H1 (cell line): ENCODE data around the gene DLG5. TPM values are rescaled to one million over a fixed set of nuclear protein-coding genes. Genes with fewer than 3 reads are reported as not detected.

Experiments
- CTCF ChIA-PET: fragments of 300-600 bp; sonication (Branson Sonifier 250); formaldehyde crosslinking; loops from one replicate; lab custom pipeline; 2021; ENCODE audit not compliant: partially characterized antibody; lab: Charles Lee
- POLR2A ChIA-PET: fragments of 300-600 bp; sonication (Branson Sonifier 250); formaldehyde crosslinking; loops from one replicate; lab custom pipeline; 2021; ENCODE audit warnings: inconsistent platforms; ENCODE audit not compliant: partially characterized antibody; lab: Charles Lee
- DNase-seq, 2 experiments: peaks; one replicate each; pipeline versions ENCODE4 v3.0.0 to v3.0.0-alpha.2; 2010 to 2022; ENCODE audit warnings: low spot score in 2 of 2, low read depth in 1 of 2, mixed read lengths in 1 of 2
- FAIRE-seq: peaks from 2 replicates; lab custom pipeline; 2011; peaks lifted over from hg19 to GRCh38; lab: Jason Lieb, UNC
- H2AFZ ChIP-seq: 2 replicates; pipeline ENCODE4 v1.8.1; 2012; ENCODE audit warnings: low read length, inconsistent platforms
- H2AK5ac ChIP-seq: 2 replicates; pipeline ENCODE4 v1.6.1; 2013; ENCODE audit warnings: low read depth, low read length
- H2BK120ac ChIP-seq: replicated peaks from 2 replicates; pipeline ENCODE3; 2013; ENCODE audit warnings: low read depth, low read length, inconsistent platforms
- H2BK12ac ChIP-seq: 2 replicates; pipeline ENCODE4 v1.6.1; 2013; ENCODE audit warnings: low read depth, low read length
- H2BK15ac ChIP-seq: 2 replicates; pipeline ENCODE4 v1.6.1; 2013; ENCODE audit warnings: low read length
- H2BK20ac ChIP-seq: 2 replicates; pipeline ENCODE4 v1.6.1; 2013; ENCODE audit warnings: low read length
- H2BK5ac ChIP-seq: 2 replicates; pipeline ENCODE4 v1.6.1; 2013; ENCODE audit warnings: low read depth, low read length
- H3K14ac ChIP-seq: 2 replicates; pipeline ENCODE4 v1.6.1; 2013; ENCODE audit warnings: inconsistent platforms; ENCODE audit not compliant: insufficient read length
- H3K18ac ChIP-seq: 2 replicates; pipeline ENCODE4 v1.6.1; 2013; ENCODE audit warnings: low read length; ENCODE audit errors: extremely low read depth
- H3K23ac ChIP-seq: 2 replicates; pipeline ENCODE4 v1.6.1; 2013; ENCODE audit warnings: inconsistent platforms; ENCODE audit not compliant: insufficient read length
- H3K23me2 ChIP-seq: 2 replicates; pipeline ENCODE4 v1.6.1; 2013; ENCODE audit warnings: low read depth, low read length
- H3K27ac ChIP-seq: 2 replicates; pipeline ENCODE4 v1.6.1; 2011; ENCODE audit warnings: low read depth, low read length, inconsistent platforms
- H3K27me3 ChIP-seq, 4 experiments: replicated peaks in 1 of 4; 1 replicate in 1 of 4; 2 replicates in 3 of 4; pipeline versions ENCODE4 v1.6.1 to v1.8.1; 2011 to 2013; ENCODE audit warnings: low read length in 3 of 4, mild to moderate bottlenecking in 3 of 4, inconsistent platforms in 2 of 4, mixed read lengths in 2 of 4, moderate library complexity in 1 of 4; ENCODE audit not compliant: control insufficient read depth in 3 of 4, insufficient read depth in 3 of 4; ENCODE audit errors: extremely low read depth in 1 of 4
- H3K36me3 ChIP-seq, 4 experiments: 2 replicates each; pipeline versions ENCODE4 v1.6.1 to v1.8.1; 2011 to 2013; ENCODE audit warnings: mild to moderate bottlenecking in 4 of 4, low read length in 3 of 4, moderate library complexity in 2 of 4, control low read depth in 1 of 4, inconsistent platforms in 1 of 4; ENCODE audit not compliant: insufficient read depth in 4 of 4, control insufficient read depth in 2 of 4
- H3K4ac ChIP-seq: replicated peaks from 2 replicates; pipeline ENCODE3; 2013; ENCODE audit warnings: low read length, low read depth, mixed read lengths, inconsistent platforms; ENCODE audit not compliant: insufficient read length
- H3K4me1 ChIP-seq, 4 experiments: replicated peaks in 1 of 4; 1 replicate in 1 of 4; 2 replicates in 3 of 4; pipeline versions ENCODE4 v1.6.1 to v1.8.1; 2011 to 2013; ENCODE audit warnings: low read length in 3 of 4, inconsistent platforms in 2 of 4, mixed read lengths in 1 of 4; ENCODE audit not compliant: insufficient read depth in 4 of 4, control insufficient read depth in 3 of 4
- H3K4me2 ChIP-seq, 2 experiments: 2 replicates each; pipeline versions ENCODE4 v1.6.1 to v1.8.1; 2011 to 2013; ENCODE audit warnings: low read depth in 2 of 2, low read length in 2 of 2, control low read depth in 1 of 2, inconsistent platforms in 1 of 2, mild to moderate bottlenecking in 1 of 2; ENCODE audit not compliant: insufficient read depth in 1 of 2
- H3K4me3 ChIP-seq, 4 experiments: fragments of 200-600, 300-600 bp in 1 of 4; sonication (generic), shearing (Covaris generic), sonication (Bioruptor Twin) in 1 of 4; 2 replicates each; pipeline versions ENCODE4 v1.5.1 to v1.8.1; 2011 to 2016; ENCODE audit warnings: low read length in 4 of 4, low read depth in 3 of 4, control low read depth in 2 of 4, inconsistent platforms in 2 of 4, mild to moderate bottlenecking in 2 of 4, mixed read lengths in 1 of 4, moderate library complexity in 1 of 4; ENCODE audit not compliant: insufficient read depth in 2 of 4; ENCODE audit errors: extremely low read depth in 1 of 4
- H3K56ac ChIP-seq: replicated peaks from 2 replicates; pipeline ENCODE3; 2013; ENCODE audit warnings: low read depth, mild to moderate bottlenecking, mixed read lengths, low read length, inconsistent platforms; ENCODE audit not compliant: insufficient read length
- H3K79me1 ChIP-seq: 2 replicates; pipeline ENCODE4 v1.6.1; 2013; ENCODE audit warnings: low read depth, low read length, control low read depth
- H3K79me2 ChIP-seq, 2 experiments: 2 replicates each; pipeline versions ENCODE4 v1.6.1 to v1.8.1; 2012 to 2013; ENCODE audit warnings: low read length in 2 of 2, mild to moderate bottlenecking in 2 of 2, inconsistent platforms in 1 of 2; ENCODE audit not compliant: insufficient read depth in 2 of 2, control insufficient read depth in 1 of 2
- H3K9ac ChIP-seq, 4 experiments: replicated peaks in 1 of 4; 1 replicate in 1 of 4; 2 replicates in 3 of 4; pipeline versions ENCODE4 v1.6.1 to v1.8.1; 2011 to 2013; ENCODE audit warnings: low read depth in 3 of 4, low read length in 3 of 4, control low read depth in 2 of 4, mild to moderate bottlenecking in 2 of 4, moderate library complexity in 2 of 4, inconsistent platforms in 1 of 4; ENCODE audit errors: extremely low read depth in 1 of 4
- H3K9me3 ChIP-seq, 2 experiments: 2 replicates each; pipeline versions ENCODE4 v1.6.1 to v1.8.1; 2012 to 2013; ENCODE audit warnings: mild to moderate bottlenecking in 2 of 2, moderate library complexity in 2 of 2, control low read depth in 1 of 2, inconsistent platforms in 1 of 2, low read depth in 1 of 2, low read length in 1 of 2, mixed read lengths in 1 of 2; ENCODE audit not compliant: insufficient read depth in 2 of 2
- H4K20me1 ChIP-seq, 2 experiments: replicated peaks in 1 of 2; 2 replicates each; pipeline versions ENCODE3 to v1.8.1; 2011 to 2013; ENCODE audit warnings: inconsistent platforms in 2 of 2, low read length in 2 of 2, mild to moderate bottlenecking in 1 of 2; ENCODE audit not compliant: insufficient read depth in 2 of 2, control insufficient read depth in 1 of 2
- H4K5ac ChIP-seq: 2 replicates; pipeline ENCODE4 v1.6.1; 2013; ENCODE audit warnings: low read length, low read depth, mixed read lengths, inconsistent platforms; ENCODE audit not compliant: insufficient read length
- H4K8ac ChIP-seq: 2 replicates; pipeline ENCODE4 v1.8.0; 2013; ENCODE audit warnings: mild to moderate bottlenecking, moderate library complexity, low read length, inconsistent platforms; ENCODE audit not compliant: insufficient read depth; ENCODE audit errors: extremely low read depth
- H4K91ac ChIP-seq: replicated peaks from 2 replicates; pipeline ENCODE3; 2013; ENCODE audit warnings: low read length, mixed read lengths, inconsistent platforms; ENCODE audit not compliant: insufficient read length
- BCL11A ChIP-seq, 2 experiments: IDR thresholded peaks; one replicate each; pipeline ENCODE4 v1.6.1; 2011; ENCODE audit warnings: low read depth in 2 of 2, low read length in 2 of 2, mild to moderate bottlenecking in 2 of 2
- RXRA ChIP-seq: IDR thresholded peaks from 2 replicates; pipeline ENCODE4 v1.6.1; 2011; ENCODE audit warnings: low read depth, mild to moderate bottlenecking, low read length, moderate library complexity; ENCODE audit not compliant: insufficient read depth
- WGBS, 2 experiments: shearing (Covaris generic) in 1 of 2; methylation state at CpG; one replicate each; pipeline versions ENCODE4 v1.1.6 to v1.1.7; 2013 to 2015; ENCODE audit warnings: low lambda C conversion rate in 2 of 2, mixed read lengths in 2 of 2, inconsistent platforms in 1 of 2, low coverage in 1 of 2, missing lambda C conversion rate in 1 of 2; ENCODE audit not compliant: insufficient replicate concordance in 2 of 2, insufficient coverage in 1 of 2, insufficient read length in 1 of 2; ENCODE audit errors: extremely low coverage in 1 of 2, missing lambda C conversion rate in 1 of 2; 5-methylcytosine and 5-hydroxymethylcytosine counted together
- polyA plus RNA-seq, 7 experiments: library from polyadenylated mRNA; depleted of rRNA in 3 of 7; stranded (reverse) in 5 of 7; unstranded in 2 of 7; fragments of >200 nt in 5 of 7; fragments of 200-250 nt in 2 of 7; gene quantifications; 1 replicate in 5 of 7; 2 replicates in 1 of 7; 4 replicates in 1 of 7; pipeline versions ENCODE4 v1.2.1 to v1.2.3, GENCODE V29; 2011 to 2013; ENCODE audit warnings: missing spikeins in 2 of 7, mixed read lengths in 2 of 7
- total RNA-seq: library from RNA; stranded (reverse); fragmentation: NEBNext Ultra II Directional; extraction: Animal tissue kit (Norgen Biotek cat#: 25700); gene quantifications from 2 replicates; pipeline ENCODE4 v1.2.1, GENCODE V29; 2021

DLG5 gene
- total and polyA plus RNA-seq, 2 of the 8 experiments (the other 6 are each of a cell fraction or from before 2014, with no cell fraction given): 15.6 to 71.4 TPM

- H3K56ac ChIP-seq: no peak overlapping the region
- peaks cover 0 to 5% (median under 1%) of the 10 kb centered on the region in 4 experiments; a peak in 4 of 7 replicates for H3K4me1 ChIP-seq
- no peak overlapping the region for H3K4me2 ChIP-seq
- H2AFZ ChIP-seq: no peak overlapping the region
- no peak overlapping the region; the same call in 1 of the 2 replicates for H3K27ac ChIP-seq
- no peak overlapping the region for H4K5ac ChIP-seq
- H2BK120ac ChIP-seq: no peak overlapping the region
- no peaks in the 10 kb centered on the region for H3K23me2 ChIP-seq
- H3K79me2 ChIP-seq: no peaks in the 10 kb centered on the region
- no peak overlapping the region for H2BK20ac ChIP-seq
- no peaks in the 10 kb centered on the region for H3K9me3 ChIP-seq
- ChIA-PET POLR2A (no interaction called here), CTCF (interaction anchor here (0.6 to 1.3 kb wide), 3 partner anchors 10 to 631 kb away, joined by 3 read pairs; no protein-coding TSS in a partner anchor)
- FAIRE-seq (no peak), DNase-seq (no peak)
- no peaks in the 10 kb centered on the region for H3K27me3 ChIP-seq
- H3K4ac ChIP-seq: no peak overlapping the region
- H2AK5ac ChIP-seq: no peak overlapping the region
- peak overlapping the region; percentile 52; the same call in 1 of the 2 replicates for H2BK5ac ChIP-seq
- no peak overlapping the region for H3K23ac ChIP-seq
- no peak overlapping the region for H2BK15ac ChIP-seq
- H3K9ac ChIP-seq: no peak overlapping the region
- no peak overlapping the region for H3K4me3 ChIP-seq
- no peak overlapping the region for H4K91ac ChIP-seq
- 88% methylated on average over 13 of the region's 16 CpGs; no CpG with 5 or more reads in 1 of the 2 experiments for WGBS, 2 experiments
- H3K36me3 ChIP-seq: peaks cover 6 to 45% (median 25%) of the 10 kb centered on the region in 4 experiments
- no peak overlapping the region for H2BK12ac ChIP-seq
- H3K18ac ChIP-seq: no peak overlapping the region
- TF ChIP-seq RXRA (no peak), BCL11A (IDR thresholded peaks at IDR 0.05; ENCODE audit: low read depth in 2 of 2, low read length in 2 of 2) (no peak)
- H4K20me1 ChIP-seq: no peaks in the 10 kb centered on the region
- no peak overlapping the region for H4K8ac ChIP-seq
- no peaks in the 10 kb centered on the region; the same call in 1 of the 2 replicates for H3K79me1 ChIP-seq
- H3K14ac ChIP-seq: no peak overlapping the region
These were observed 130.1 kb downstream of the DLG5 start for GRCh38 chr10:77796311-77796915.
